KMS-11 (cell line): ENCODE results near the gene CC2D1A.

Source experiments
- H2AFZ ChIP-seq: fragments of 200-600 bp; sonication (generic); 2 replicates; pipeline ENCODE4 v1.6.1; 2016; ENCODE audit warnings: antibody characterized with exemption, mixed run types, low read depth
- H3K27ac ChIP-seq: fragments of 200-600 bp; sonication (generic); 2 replicates; pipeline ENCODE4 v1.6.1; 2016; ENCODE audit warnings: mild to moderate bottlenecking, mixed run types
- H3K27me3 ChIP-seq: fragments of 200-600 bp; sonication (generic); 2 replicates; pipeline ENCODE4 v1.6.1; 2017; ENCODE audit warnings: mild to moderate bottlenecking, low read depth, mixed run types, moderate library complexity; ENCODE audit not compliant: insufficient read depth
- H3K36me3 ChIP-seq: fragments of 200-600 bp; sonication (generic); 2 replicates; pipeline ENCODE4 v1.6.1; 2017; ENCODE audit warnings: mild to moderate bottlenecking, mixed run types; ENCODE audit not compliant: insufficient read depth
- H3K4me1 ChIP-seq: fragments of 200-600 bp; sonication (generic); 2 replicates; pipeline ENCODE4 v1.6.1; 2016; ENCODE audit warnings: mild to moderate bottlenecking, low read depth, mixed run types; ENCODE audit not compliant: poor library complexity, severe bottlenecking
- H3K4me2 ChIP-seq: fragments of 200-600 bp; sonication (generic); 2 replicates; pipeline ENCODE4 v1.7.0; 2016; ENCODE audit warnings: mild to moderate bottlenecking, mixed run types
- H3K4me3 ChIP-seq: fragments of 200-600 bp; sonication (generic); IDR thresholded peaks from 2 replicates; pipeline ENCODE4 v1.6.1; 2017; ENCODE audit warnings: low read depth, low read length, mixed read lengths; ENCODE audit not compliant: insufficient read depth
- H3K79me2 ChIP-seq: fragments of 200-600 bp; sonication (generic); 2 replicates; pipeline ENCODE4 v1.6.1; 2016; ENCODE audit warnings: low read depth, mixed run types; ENCODE audit not compliant: insufficient read depth
- H3K9ac ChIP-seq: fragments of 200-600 bp; sonication (generic); 2 replicates; pipeline ENCODE4 v1.6.1; 2016; ENCODE audit warnings: mild to moderate bottlenecking, mixed run types
- H4K20me1 ChIP-seq: fragments of 200-600 bp; sonication (generic); 2 replicates; pipeline ENCODE4 v1.6.1; 2016; ENCODE audit warnings: mild to moderate bottlenecking, mixed run types; ENCODE audit not compliant: insufficient read depth
- TF ChIP-seq, protein P1 (sequence below): fragments of 200-600 bp; sonication (generic); conservative IDR thresholded peaks from 2 replicates; pipeline ENCODE4 v1.6.1; 2017; ENCODE audit warnings: low read depth, mild to moderate bottlenecking, antibody characterized with exemption, low read length, moderate library complexity, mixed read lengths

The CC2D1A gene

DNA sequence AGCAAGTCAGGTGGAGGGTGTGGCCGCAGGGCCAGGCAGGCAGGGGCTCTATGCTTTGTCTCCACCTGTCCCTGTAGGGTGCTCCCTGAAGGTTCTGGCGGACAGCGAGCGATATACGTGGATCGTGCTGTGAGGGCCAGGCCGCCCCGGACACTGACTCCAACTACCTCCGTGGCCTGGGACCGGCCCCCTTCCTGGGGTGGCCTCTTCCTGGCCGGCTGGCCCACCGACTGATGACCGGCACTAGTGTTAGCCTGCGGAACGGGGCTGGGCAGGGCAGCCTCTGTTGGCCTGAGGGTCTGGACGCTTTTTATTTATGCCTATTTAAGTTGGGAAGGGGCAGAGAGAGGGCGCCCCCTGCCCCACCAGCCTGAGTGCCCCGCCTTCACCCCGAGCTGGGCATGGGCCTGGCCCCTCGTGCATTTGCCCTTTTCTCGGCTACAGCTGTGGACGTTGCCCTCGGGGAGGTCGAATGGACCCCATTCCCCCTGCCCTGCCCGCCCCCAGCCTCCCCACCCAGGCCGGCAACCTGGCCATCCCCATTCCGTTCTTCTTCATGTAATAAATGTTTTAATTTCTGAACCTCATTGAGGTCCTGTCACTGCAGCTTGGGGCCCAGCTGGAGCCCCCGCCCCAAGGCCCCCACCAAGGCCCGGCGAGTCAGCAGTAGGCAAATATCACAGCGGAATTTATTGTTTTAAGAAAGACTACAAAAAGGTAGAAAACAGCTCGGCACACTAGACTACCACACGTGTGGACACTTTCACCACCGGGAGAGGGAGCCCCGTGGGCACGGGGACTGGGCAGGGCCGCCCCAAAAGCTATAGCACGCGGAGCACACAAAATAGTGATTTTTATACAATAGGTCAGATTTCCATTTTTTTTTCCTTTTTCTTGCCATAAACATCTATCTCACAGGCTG lies 55.1 kb downstream of the CC2D1A start:
- H3K4me3 ChIP-seq: no peak overlapping the region
- no peak overlapping the region for H2AFZ ChIP-seq
- H3K79me2 ChIP-seq: no peaks in the 10 kb centered on the region
- no peaks in the 10 kb centered on the region for H3K27me3 ChIP-seq
- H3K4me1 ChIP-seq: no peaks in the 10 kb centered on the region
- H4K20me1 ChIP-seq: no peaks in the 10 kb centered on the region
- H3K9ac ChIP-seq: no peak overlapping the region
- H3K4me2 ChIP-seq: no peak overlapping the region
- H3K27ac ChIP-seq: no peak overlapping the region
- TF ChIP-seq, protein P1, sequence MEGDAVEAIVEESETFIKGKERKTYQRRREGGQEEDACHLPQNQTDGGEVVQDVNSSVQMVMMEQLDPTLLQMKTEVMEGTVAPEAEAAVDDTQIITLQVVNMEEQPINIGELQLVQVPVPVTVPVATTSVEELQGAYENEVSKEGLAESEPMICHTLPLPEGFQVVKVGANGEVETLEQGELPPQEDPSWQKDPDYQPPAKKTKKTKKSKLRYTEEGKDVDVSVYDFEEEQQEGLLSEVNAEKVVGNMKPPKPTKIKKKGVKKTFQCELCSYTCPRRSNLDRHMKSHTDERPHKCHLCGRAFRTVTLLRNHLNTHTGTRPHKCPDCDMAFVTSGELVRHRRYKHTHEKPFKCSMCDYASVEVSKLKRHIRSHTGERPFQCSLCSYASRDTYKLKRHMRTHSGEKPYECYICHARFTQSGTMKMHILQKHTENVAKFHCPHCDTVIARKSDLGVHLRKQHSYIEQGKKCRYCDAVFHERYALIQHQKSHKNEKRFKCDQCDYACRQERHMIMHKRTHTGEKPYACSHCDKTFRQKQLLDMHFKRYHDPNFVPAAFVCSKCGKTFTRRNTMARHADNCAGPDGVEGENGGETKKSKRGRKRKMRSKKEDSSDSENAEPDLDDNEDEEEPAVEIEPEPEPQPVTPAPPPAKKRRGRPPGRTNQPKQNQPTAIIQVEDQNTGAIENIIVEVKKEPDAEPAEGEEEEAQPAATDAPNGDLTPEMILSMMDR: no peak
- H3K36me3 ChIP-seq: no peaks in the 10 kb centered on the region

DNA sequence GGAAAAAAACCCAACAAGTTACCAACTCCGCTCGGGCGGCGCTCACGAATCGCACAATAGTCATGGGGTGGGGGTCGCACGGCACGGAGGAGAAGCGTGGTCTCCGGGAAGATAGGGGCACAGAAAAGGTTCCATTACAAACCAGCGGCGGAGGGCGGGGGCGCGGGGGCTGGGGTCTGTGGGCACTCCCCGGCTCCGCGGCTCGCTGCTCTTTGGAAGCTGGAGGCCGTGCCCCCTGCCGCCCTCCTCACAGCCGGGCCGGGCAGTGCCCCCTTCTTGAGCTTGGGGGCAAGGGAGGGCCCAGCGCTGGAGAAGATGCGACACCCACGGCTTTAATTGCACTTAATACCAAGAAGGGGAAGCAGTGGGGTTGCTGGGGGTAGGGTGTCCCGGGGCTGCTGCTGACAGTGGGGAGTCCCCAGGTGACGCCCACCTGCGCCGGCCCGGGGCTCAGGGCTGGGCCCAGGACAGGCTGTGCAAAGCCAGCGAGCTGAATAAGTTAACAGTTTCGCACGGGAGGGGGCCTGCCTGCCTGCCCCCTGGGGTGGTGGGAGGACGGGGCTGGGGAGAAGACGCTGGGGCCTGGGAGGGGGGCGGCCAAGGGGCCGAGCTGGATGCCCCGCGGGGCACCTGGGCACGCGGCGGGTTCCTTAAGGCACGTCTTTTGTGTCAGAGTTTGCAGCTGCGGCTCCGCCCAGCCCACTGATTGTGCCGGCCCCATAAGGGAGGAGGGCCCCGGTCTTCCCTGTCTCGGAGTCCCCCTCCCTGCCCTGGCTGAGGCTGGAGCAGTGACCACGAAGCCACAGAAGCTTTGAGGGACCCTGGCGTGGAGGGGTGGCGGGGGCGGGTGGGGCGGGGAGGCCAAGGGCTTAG lies 56.1 kb downstream of the CC2D1A start:
- no peaks in the 10 kb centered on the region for H3K36me3 ChIP-seq
- no peak overlapping the region for H2AFZ ChIP-seq
- no peak overlapping the region for H3K4me3 ChIP-seq
- no peaks in the 10 kb centered on the region for H3K79me2 ChIP-seq
- H4K20me1 ChIP-seq: no peaks in the 10 kb centered on the region
- no peaks in the 10 kb centered on the region for H3K4me1 ChIP-seq
- no peaks in the 10 kb centered on the region for H3K27me3 ChIP-seq
- no peak overlapping the region for H3K27ac ChIP-seq
- TF ChIP-seq, protein P1: no peak
- no peak overlapping the region for H3K9ac ChIP-seq
- H3K4me2 ChIP-seq: no peak overlapping the region

DNA sequence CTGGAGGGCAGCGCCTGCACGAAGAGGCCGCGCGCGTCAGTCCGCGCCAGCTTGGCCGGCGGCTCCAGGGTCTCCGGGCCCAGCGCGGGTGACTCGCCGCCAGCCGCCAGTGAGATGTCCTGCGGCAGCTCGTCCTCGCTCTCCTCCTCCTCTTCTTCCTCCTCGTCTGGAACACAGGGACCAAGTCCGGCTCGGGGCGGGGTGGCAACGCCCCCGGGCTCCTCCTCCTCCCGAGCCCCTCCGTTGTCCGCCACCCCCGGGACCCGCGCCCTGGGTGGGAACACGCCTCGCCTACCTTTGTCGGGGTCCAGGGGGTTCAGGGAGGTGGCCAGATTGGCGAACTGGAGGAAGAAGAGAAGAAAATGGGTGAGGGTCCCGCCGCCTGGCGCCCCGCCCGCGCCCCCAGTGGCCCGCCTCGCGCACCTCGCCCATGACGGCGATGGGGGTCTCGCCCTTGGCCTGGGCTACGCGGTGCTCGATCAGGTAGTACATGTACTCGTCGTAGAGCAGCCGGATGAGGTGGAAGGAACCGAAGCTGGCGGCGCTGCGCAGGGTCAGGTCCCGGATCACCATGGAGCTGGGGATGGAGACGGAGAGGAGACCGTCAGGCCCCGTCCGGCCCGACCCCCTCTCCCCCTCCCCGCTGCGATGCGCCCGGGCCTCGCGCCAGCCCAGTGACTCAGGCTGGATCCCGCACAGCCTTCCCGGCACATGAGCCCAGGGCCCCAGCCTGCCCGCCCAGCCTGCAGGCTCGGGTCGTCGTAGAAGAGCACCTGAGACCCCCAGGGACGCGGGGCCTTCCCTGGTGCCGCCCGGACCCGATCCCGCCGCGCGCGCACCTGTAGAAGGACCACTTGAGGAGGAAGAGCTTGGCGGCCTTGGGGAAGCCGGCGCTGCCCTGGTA lies 57.0 kb downstream of the CC2D1A start:
- no peaks in the 10 kb centered on the region for H3K4me1 ChIP-seq
- no peak overlapping the region for H2AFZ ChIP-seq
- H3K79me2 ChIP-seq: no peaks in the 10 kb centered on the region
- no peak overlapping the region for H3K4me3 ChIP-seq
- no peak overlapping the region for H3K4me2 ChIP-seq
- H3K27ac ChIP-seq: no peak overlapping the region
- TF ChIP-seq, protein P1: no peak
- H3K27me3 ChIP-seq: no peaks in the 10 kb centered on the region
- H3K36me3 ChIP-seq: no peaks in the 10 kb centered on the region
- no peaks in the 10 kb centered on the region for H4K20me1 ChIP-seq
- no peak overlapping the region for H3K9ac ChIP-seq

DNA sequence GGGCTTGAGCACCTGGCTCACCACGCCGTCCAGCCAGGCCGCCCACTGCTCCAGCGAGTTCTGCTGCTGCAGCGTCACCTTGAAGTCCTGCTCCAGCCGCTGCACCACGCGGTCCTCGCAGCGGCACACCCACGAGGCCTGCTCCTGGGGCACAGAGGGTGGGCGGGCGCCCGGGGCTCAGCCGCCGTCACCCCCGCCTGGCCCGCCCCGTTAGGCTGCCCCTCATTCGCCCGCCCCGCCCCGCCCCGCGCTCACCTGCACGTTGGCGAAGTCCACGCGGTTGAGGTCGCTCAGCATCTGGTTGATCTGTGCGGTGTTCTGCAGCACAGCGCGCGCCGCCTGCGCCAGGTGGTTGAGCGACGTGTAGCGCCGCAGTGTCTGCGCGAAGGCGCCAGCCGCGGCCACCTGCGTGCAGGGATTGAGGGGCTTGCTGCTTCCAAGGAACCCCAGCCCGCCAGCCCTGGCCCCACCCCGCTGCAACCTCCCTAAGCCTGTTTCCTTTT lies 57.7 kb downstream of the CC2D1A start:
- H3K27ac ChIP-seq: no peak overlapping the region
- no peaks in the 10 kb centered on the region for H4K20me1 ChIP-seq
- H3K79me2 ChIP-seq: no peaks in the 10 kb centered on the region
- no peaks in the 10 kb centered on the region for H3K4me1 ChIP-seq
- no peak overlapping the region for H3K4me3 ChIP-seq
- TF ChIP-seq, protein P1: no peak
- H3K36me3 ChIP-seq: no peaks in the 10 kb centered on the region
- no peak overlapping the region for H3K4me2 ChIP-seq
- H2AFZ ChIP-seq: no peak overlapping the region
- H3K27me3 ChIP-seq: no peaks in the 10 kb centered on the region
- no peak overlapping the region for H3K9ac ChIP-seq
